ENCODE data around the gene MCU. TPM values are rescaled to one million over a fixed set of nuclear protein-coding genes. Genes with fewer than 3 reads are reported as not detected.

MCU gene
- total and polyA plus RNA-seq, 10 of the 15 experiments (the other 5 are each of a cell fraction or from before 2014, with no cell fraction given), result 5.1 to 49.1 (median 17.9) TPM

DNA sequence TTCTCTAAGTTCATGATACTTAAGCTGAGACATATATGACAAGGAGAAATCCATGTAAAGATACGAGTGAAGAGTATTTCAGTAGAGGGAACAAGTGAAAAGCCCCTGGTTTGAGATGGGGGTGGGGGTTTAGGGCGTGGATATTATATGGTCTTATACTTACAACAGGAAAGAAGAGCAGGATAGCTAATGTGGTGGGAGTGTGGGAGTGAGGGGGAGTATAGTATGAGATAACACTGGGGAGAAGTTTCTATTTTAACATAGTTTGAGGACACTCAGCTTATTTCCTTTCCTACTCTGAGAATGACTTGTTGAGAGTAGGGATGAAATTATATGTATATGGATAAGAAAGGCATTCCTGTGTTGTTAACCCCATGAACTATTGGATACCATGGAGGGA lies 36.5 kb downstream of the MCU start:
- in situ Hi-C loops (cut with MboI) (no loop called here), intact Hi-C loops (cut with micrococcal nuclease; ENCODE audit: unreplicated experiment) (no loop called here)
- H3K4me3 ChIP-seq, result no peak overlapping the region
- SMC1A ChIA-PET (ENCODE audit: uncharacterized antibody, unreplicated experiment), result interaction anchor here (0.6 to 1.1 kb wide), 3 partner anchors 9 to 101 kb away, joined by 3 to 5 read pairs (median 3); no protein-coding TSS in a partner anchor
- no peaks in the 10 kb centered on the region for H3K27me3 ChIP-seq (replicated peaks in 1 of 2; ENCODE audit: control insufficient read depth in 2 of 2, insufficient read depth in 2 of 2, low read length in 1 of 2)
- H3K36me3 ChIP-seq (ENCODE audit: control insufficient read depth in 2 of 2, insufficient read depth in 2 of 2, low read length in 1 of 2), result no peaks in the 10 kb centered on the region
- ATAC-seq, result no peak
- H2AFZ ChIP-seq (ENCODE audit: control insufficient read depth, low read depth, low read length), result no peak overlapping the region
- H3K27ac ChIP-seq (ENCODE audit: control insufficient read depth, insufficient read depth), result no peak overlapping the region
- 94% methylated on average over 2 of the region's 2 CpGs for WGBS (ENCODE audit: insufficient coverage, insufficient replicate concordance, low lambda C conversion rate, missing lambda C conversion rate)
- POLR2A ChIA-PET, result interaction anchor here (0.6 kb wide), 1 partner anchor 32 kb away, joined by 5 read pairs; no protein-coding TSS in a partner anchor
- H3K9ac ChIP-seq (ENCODE audit: control insufficient read depth, insufficient read depth, low read length), result no peak overlapping the region
- CTCF ChIA-PET, result interaction anchor here (1.1 to 1.6 kb wide), 4 partner anchors 9 to 364 kb away, joined by 3 to 5 read pairs (median 4); no protein-coding TSS in a partner anchor
- FAIRE-seq, result no peak
- no peaks in the 10 kb centered on the region for H3K9me3 ChIP-seq (replicated peaks; ENCODE audit: control insufficient read depth, insufficient read depth, low read length)
- H4K20me1 ChIP-seq (ENCODE audit: control insufficient read depth, insufficient read depth), result no peaks in the 10 kb centered on the region
- DNase-seq (ENCODE audit: low read depth, low spot score), result no peak
- H3K4me2 ChIP-seq (ENCODE audit: control insufficient read depth, insufficient read depth), result no peak overlapping the region
- no TSS peak for BruUV-seq (replicated peaks)
- H3K79me2 ChIP-seq (ENCODE audit: control insufficient read depth, insufficient read depth, low read length), result no peaks in the 10 kb centered on the region
- RAD21 ChIA-PET (ENCODE audit: unreplicated experiment), result no interaction called here
- peaks cover 6% of the 10 kb centered on the region; the same call in 1 of the 2 replicates for H3K4me1 ChIP-seq (ENCODE audit: control insufficient read depth, insufficient read depth, low read length)
- no peak for TF ChIP-seq RELA (IDR thresholded peaks at IDR 0.05; ENCODE audit: borderline replicate concordance, partially characterized antibody)
- TF ChIP-seq SMAD1 (IDR thresholded peaks at IDR 0.05; ENCODE audit: low read depth, partially characterized antibody), result no peak
- TF ChIP-seq FOXK2 (IDR thresholded peaks at IDR 0.05), result no peak
- TF ChIP-seq RUNX3 (IDR thresholded peaks at IDR 0.05; ENCODE audit: low read length), result no peak
- no peak for TF ChIP-seq ATF7 (IDR thresholded peaks at IDR 0.05; ENCODE audit: low read depth)
- TF ChIP-seq KDM1A (IDR thresholded peaks at IDR 0.05; ENCODE audit: borderline replicate concordance), result no peak
- TF ChIP-seq, protein P1, sequence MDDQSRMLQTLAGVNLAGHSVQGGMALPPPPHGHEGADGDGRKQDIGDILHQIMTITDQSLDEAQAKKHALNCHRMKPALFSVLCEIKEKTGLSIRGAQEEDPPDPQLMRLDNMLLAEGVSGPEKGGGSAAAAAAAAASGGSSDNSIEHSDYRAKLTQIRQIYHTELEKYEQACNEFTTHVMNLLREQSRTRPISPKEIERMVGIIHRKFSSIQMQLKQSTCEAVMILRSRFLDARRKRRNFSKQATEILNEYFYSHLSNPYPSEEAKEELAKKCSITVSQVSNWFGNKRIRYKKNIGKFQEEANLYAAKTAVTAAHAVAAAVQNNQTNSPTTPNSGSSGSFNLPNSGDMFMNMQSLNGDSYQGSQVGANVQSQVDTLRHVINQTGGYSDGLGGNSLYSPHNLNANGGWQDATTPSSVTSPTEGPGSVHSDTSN (IDR thresholded peaks at IDR 0.05; ENCODE audit: insufficient replicate concordance, low read depth, low read length), result no peak
- no peak for TF ChIP-seq SIX5 (IDR thresholded peaks at IDR 0.05; ENCODE audit: low read depth, low read length, severe bottlenecking)
- TF ChIP-seq, protein P2, sequence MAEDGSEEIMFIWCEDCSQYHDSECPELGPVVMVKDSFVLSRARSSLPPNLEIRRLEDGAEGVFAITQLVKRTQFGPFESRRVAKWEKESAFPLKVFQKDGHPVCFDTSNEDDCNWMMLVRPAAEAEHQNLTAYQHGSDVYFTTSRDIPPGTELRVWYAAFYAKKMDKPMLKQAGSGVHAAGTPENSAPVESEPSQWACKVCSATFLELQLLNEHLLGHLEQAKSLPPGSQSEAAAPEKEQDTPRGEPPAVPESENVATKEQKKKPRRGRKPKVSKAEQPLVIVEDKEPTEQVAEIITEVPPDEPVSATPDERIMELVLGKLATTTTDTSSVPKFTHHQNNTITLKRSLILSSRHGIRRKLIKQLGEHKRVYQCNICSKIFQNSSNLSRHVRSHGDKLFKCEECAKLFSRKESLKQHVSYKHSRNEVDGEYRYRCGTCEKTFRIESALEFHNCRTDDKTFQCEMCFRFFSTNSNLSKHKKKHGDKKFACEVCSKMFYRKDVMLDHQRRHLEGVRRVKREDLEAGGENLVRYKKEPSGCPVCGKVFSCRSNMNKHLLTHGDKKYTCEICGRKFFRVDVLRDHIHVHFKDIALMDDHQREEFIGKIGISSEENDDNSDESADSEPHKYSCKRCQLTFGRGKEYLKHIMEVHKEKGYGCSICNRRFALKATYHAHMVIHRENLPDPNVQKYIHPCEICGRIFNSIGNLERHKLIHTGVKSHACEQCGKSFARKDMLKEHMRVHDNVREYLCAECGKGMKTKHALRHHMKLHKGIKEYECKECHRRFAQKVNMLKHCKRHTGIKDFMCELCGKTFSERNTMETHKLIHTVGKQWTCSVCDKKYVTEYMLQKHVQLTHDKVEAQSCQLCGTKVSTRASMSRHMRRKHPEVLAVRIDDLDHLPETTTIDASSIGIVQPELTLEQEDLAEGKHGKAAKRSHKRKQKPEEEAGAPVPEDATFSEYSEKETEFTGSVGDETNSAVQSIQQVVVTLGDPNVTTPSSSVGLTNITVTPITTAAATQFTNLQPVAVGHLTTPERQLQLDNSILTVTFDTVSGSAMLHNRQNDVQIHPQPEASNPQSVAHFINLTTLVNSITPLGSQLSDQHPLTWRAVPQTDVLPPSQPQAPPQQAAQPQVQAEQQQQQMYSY (CRISPR knock-in tag; IDR thresholded peaks at IDR 0.05), result no peak
- no peak for TF ChIP-seq SUPT20H (IDR thresholded peaks at IDR 0.05; ENCODE audit: borderline replicate concordance, control insufficient read depth, low read depth, low read length)
- TF ChIP-seq, protein P3, sequence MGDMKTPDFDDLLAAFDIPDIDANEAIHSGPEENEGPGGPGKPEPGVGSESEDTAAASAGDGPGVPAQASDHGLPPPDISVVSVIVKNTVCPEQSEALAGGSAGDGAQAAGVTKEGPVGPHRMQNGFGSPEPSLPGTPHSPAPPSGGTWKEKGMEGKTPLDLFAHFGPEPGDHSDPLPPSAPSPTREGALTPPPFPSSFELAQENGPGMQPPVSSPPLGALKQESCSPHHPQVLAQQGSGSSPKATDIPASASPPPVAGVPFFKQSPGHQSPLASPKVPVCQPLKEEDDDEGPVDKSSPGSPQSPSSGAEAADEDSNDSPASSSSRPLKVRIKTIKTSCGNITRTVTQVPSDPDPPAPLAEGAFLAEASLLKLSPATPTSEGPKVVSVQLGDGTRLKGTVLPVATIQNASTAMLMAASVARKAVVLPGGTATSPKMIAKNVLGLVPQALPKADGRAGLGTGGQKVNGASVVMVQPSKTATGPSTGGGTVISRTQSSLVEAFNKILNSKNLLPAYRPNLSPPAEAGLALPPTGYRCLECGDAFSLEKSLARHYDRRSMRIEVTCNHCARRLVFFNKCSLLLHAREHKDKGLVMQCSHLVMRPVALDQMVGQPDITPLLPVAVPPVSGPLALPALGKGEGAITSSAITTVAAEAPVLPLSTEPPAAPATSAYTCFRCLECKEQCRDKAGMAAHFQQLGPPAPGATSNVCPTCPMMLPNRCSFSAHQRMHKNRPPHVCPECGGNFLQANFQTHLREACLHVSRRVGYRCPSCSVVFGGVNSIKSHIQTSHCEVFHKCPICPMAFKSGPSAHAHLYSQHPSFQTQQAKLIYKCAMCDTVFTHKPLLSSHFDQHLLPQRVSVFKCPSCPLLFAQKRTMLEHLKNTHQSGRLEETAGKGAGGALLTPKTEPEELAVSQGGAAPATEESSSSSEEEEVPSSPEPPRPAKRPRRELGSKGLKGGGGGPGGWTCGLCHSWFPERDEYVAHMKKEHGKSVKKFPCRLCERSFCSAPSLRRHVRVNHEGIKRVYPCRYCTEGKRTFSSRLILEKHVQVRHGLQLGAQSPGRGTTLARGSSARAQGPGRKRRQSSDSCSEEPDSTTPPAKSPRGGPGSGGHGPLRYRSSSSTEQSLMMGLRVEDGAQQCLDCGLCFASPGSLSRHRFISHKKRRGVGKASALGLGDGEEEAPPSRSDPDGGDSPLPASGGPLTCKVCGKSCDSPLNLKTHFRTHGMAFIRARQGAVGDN (IDR thresholded peaks at IDR 0.05), result no peak
- no peak for TF ChIP-seq JUNB (IDR thresholded peaks at IDR 0.05)
- TF ChIP-seq NBN (IDR thresholded peaks at IDR 0.05), result no peak
- TF ChIP-seq HDAC2 (IDR thresholded peaks at IDR 0.05), result no peak
- no peak for TF ChIP-seq EZH2 (IDR thresholded peaks at IDR 0.05; ENCODE audit: borderline replicate concordance, control insufficient read depth, low read depth, low read length)

Data from GM12878 (cell line).